Stomach (tissue), 9 donors: ENCODE results near the gene SLC6A5. TPM values are rescaled to one million over a fixed set of nuclear protein-coding genes. Genes with fewer than 3 reads are reported as not detected.
"Not testable (repeated sequence)": the region's sequence is repeated elsewhere in the genome, so short reads cannot be mapped to it uniquely, and the experiment has no call there.

Experiments used
- DNase-seq, 2 donors: peaks; one replicate each; pipeline versions ENCODE4 v3.0.0 to v3.0.0-alpha.2; 2013 to 2019
- H3K27ac ChIP-seq, 5 donors: fragments of 200-600 bp in 4 of 5; sonication (generic) in 4 of 5; one replicate each; pipeline ENCODE4 v1.5.1; 2013 to 2019; ENCODE audit warnings: mild to moderate bottlenecking in 1 of 5, moderate library complexity in 1 of 5
- H3K27me3 ChIP-seq, 3 donors: fragments of 200-600 bp; sonication (generic); one replicate each; pipeline ENCODE4 v1.5.1; 2017 to 2019; ENCODE audit warnings: mixed run types in 1 of 3
- H3K36me3 ChIP-seq, 4 donors: fragments of 200-600 bp; sonication (generic); 1 replicate in 3 of 4; 2 replicates in 1 of 4; pipeline ENCODE4 v1.5.1; 2016 to 2019
- H3K4me1 ChIP-seq, 4 donors: fragments of 200-600 bp; sonication (generic); one replicate each; pipeline ENCODE4 v1.5.1; 2016 to 2019
- H3K4me3 ChIP-seq, 4 donors: fragments of 200-600 bp; sonication (generic) in 3 of 4; one replicate each; pipeline ENCODE4 v1.5.1; 2016 to 2019; ENCODE audit warnings: mild to moderate bottlenecking in 1 of 4
- H3K9me3 ChIP-seq, 4 donors: fragments of 200-600 bp; sonication (generic); one replicate each; pipeline ENCODE4 v1.5.1; 2016 to 2019
- CTCF ChIP-seq, 7 experiments: fragments of 450-650 bp in 4 of 7; fragments of 200-600 bp in 3 of 7; sonication (generic) in 3 of 7; IDR thresholded peaks; one replicate each; pipeline ENCODE4 v1.5.1; 2016 to 2019; ENCODE audit warnings: antibody characterized with exemption in 7 of 7, control low read depth in 2 of 7, mild to moderate bottlenecking in 1 of 7
- EP300 ChIP-seq: sonication (generic); formaldehyde crosslinking; IDR thresholded peaks from one replicate; pipeline ENCODE4 v1.6.1; 2017; ENCODE audit warnings: antibody characterized with exemption
- POLR2A ChIP-seq, 4 donors: fragments of 450-650 bp; IDR thresholded peaks; one replicate each; pipeline ENCODE4 v1.6.1; 2016; ENCODE audit warnings: antibody characterized with exemption in 4 of 4, control low read depth in 2 of 4, mild to moderate bottlenecking in 1 of 4, moderate library complexity in 1 of 4
- POLR2AphosphoS5 ChIP-seq, 3 donors: sonication (generic); formaldehyde crosslinking; IDR thresholded peaks; one replicate each; pipeline ENCODE4 v1.6.1; 2016; ENCODE audit warnings: antibody characterized with exemption in 3 of 3
- WGBS, 5 donors: extraction: QIAGEN DNeasy Blood & Tissue Kit in 3 of 5; methylation state at CpG; one replicate each; pipeline versions ENCODE4 v1.1.5 to v1.1.7; 2013 to 2018; 5-methylcytosine and 5-hydroxymethylcytosine counted together
- intact Hi-C: fragments of 100-400 bp; cut with DNase I; formaldehyde crosslinking; loops from one replicate; pipeline ENCODE4 v1.15.1; 2023; ENCODE audit warnings: low total_unique reads
- polyA plus RNA-seq, 3 donors: library from polyadenylated mRNA; stranded (reverse); fragments of 200-250 nt; gene quantifications; one replicate each; pipeline ENCODE4 v1.2.3, GENCODE V29; 2013
- total RNA-seq, 5 donors: library from RNA; depleted of rRNA; stranded (reverse); fragments of >200 nt; gene quantifications; one replicate each; pipeline versions ENCODE4 v1.1.0 to v1.2.3, GENCODE V29; 2014 to 2016
- donor health status: healthy with polysubstance abuse.
- donor health status: Bipolar disorder and iron deficiency.
- donor health status: healthy.

The SLC6A5 gene
- total and polyA plus RNA-seq, 8 donors, result not detected

DNA sequence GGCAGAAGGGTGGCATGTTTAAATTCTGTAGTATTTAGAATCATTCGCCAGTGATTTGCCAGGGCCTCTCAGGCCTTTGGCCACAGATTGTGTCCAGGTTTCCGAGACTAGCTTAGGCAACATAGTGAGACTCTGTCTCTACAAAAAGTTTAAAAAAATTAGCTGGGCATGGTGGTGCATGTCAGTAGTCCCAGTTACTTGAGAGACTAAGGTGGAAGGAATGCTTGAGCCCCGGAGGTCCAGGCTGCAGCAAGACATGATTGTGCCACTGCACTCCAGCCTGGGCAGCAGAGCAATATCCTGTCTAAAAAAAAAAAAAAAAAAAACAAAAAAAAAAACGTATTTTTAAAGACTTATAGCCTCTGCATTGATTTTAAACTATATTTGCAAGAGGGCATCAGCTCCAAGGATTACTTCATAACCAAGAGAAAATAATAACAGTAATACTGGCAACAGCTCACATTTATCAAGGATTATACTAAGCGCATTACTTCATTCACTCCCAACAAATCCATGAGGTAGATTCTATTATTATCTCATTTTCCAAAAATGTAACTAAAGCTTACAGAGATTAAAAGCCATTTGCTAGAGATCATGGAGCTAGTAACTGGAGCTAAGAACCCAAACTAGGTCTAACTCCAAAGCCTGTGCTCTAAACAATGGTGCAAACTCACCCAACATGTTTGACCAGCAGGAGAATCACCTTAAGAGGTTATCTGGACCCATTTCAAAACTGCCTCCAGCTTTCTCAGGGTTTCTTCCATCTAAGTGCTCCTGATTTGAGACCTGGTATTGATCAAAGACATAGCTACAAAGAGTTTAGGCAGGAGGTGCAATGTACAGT, 32.6 kb upstream of the SLC6A5 start:
- TF ChIP-seq CTCF (IDR thresholded peaks at IDR 0.05), result no peak
- TF ChIP-seq POLR2A (IDR thresholded peaks at IDR 0.05), result no peak
- TF ChIP-seq POLR2AphosphoS5 (IDR thresholded peaks at IDR 0.05), result no peak
- TF ChIP-seq EP300, result no peak
- no peaks in the 10 kb centered on the region for H3K9me3 ChIP-seq
- 59 to 73% (median 71%) methylated on average over 5 of the region's 5 CpGs for WGBS, 5 donors

DNA sequence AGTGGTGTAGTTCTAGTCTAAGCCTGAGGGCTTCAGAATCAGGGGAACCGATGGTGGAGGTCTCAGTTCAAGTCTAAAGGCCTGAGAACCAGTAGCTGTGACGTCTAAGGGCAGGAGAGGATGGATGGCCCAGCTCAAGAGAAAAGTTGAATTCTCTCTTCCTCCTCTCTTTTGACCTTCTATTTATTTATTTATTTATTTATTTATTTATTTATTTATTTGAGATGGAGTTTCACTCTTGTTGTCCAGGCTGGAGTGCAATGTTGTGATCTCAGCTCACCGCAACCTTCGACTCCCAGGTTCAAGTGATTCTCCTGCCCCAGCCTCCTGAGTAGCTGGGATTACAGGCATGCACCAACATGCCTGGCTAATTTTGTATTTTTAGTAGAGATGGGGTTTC, 19.7 kb upstream of the SLC6A5 start:
- H3K27ac ChIP-seq, H3K9me3 ChIP-seq, H3K4me3 ChIP-seq, H3K4me1 ChIP-seq, DNase-seq, H3K36me3 ChIP-seq, intact Hi-C loops, H3K27me3 ChIP-seq: not testable (repeated sequence)
- 77 to 90% (median 84%) methylated on average over 4 of the region's 4 CpGs for WGBS, 5 donors

More for the DNA sequence above, 32.6 kb upstream of the SLC6A5 start:
- no peaks in the 10 kb centered on the region for H3K36me3 ChIP-seq
- H3K27me3 ChIP-seq, result no peaks in the 10 kb centered on the region
- DNase-seq, result no peak
- H3K27ac ChIP-seq, result no peak overlapping the region
- no peaks in the 10 kb centered on the region for H3K4me1 ChIP-seq
- no peak overlapping the region for H3K4me3 ChIP-seq
- intact Hi-C loops, result no loop called here

DNA sequence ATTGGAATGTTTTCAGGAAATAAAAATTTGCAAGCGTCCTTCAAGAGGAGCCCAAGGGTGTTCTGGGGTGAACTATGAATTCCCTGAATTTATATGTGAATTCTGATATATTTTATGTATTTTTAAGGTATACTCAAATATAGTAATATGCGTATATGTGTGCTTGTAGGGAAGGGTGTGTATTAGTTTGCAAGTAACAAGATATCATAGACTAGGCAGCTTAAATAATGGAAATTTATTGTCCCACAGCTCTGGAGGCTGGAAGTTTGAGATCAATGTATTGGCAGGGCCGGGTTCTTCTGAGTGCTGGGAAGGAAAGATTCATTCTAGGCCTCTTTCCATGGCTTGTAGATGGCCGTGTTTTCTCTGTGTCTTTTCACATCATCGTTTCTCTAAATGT, 16.2 kb upstream of the SLC6A5 start:
- TF ChIP-seq EP300, result no peak
- TF ChIP-seq POLR2A (IDR thresholded peaks at IDR 0.05), result no peak
- TF ChIP-seq POLR2AphosphoS5 (IDR thresholded peaks at IDR 0.05), result no peak
- TF ChIP-seq CTCF (IDR thresholded peaks at IDR 0.05), result no peak
- no peak for DNase-seq
- intact Hi-C loops, result no loop called here
- Histone ChIP-seq H3K9me3 (no peaks in the 10 kb centered on the region), H3K4me1 (no peaks in the 10 kb centered on the region), H3K27ac (no peak overlapping the region), H3K27me3 (no peaks in the 10 kb centered on the region), H3K36me3 (no peaks in the 10 kb centered on the region), H3K4me3 (no peak overlapping the region)
- 64 to 72% (median 66%) methylated on average over 5 of the region's 5 CpGs for WGBS, 5 donors

- H3K4me3 ChIP-seq, result no peak overlapping the region
- TF ChIP-seq CTCF (IDR thresholded peaks at IDR 0.05) (no peak), EP300 (no peak), POLR2A (IDR thresholded peaks at IDR 0.05) (no peak), POLR2AphosphoS5 (IDR thresholded peaks at IDR 0.05) (no peak)
- no peak overlapping the region for H3K27ac ChIP-seq
- no peaks in the 10 kb centered on the region for H3K4me1 ChIP-seq
- peaks cover 0 to 6% (median 0%) of the 10 kb centered on the region in 3 donors for H3K27me3 ChIP-seq
- no peaks in the 10 kb centered on the region for H3K9me3 ChIP-seq
- intact Hi-C loops, result no loop called here
- no peak for DNase-seq
- H3K36me3 ChIP-seq, result no peaks in the 10 kb centered on the region
- WGBS, 5 donors, result 57 to 74% (median 65%) methylated on average over 4 of the region's 4 CpGs
Observed at GRCh38 chr11:20584093-20584774, 15.2 kb upstream of the SLC6A5 start.
